Omental fat pad (tissue), 4 donors: Measurements from ENCODE around the gene KLF2. TPM values are rescaled to one million over a fixed set of nuclear protein-coding genes. Genes with fewer than 3 reads are reported as not detected.

Experiments used
- ATAC-seq: fragments of 150-250 bp; one replicate; pipeline ENCODE4 v1.9.1; 2016; ENCODE audit warnings: mild to moderate bottlenecking, moderate library complexity; ENCODE audit not compliant: low FRiP score
- DNase-seq: peaks from one replicate; pipeline ENCODE4 v3.0.0-alpha.2; 2019; ENCODE audit warnings: low spot score
- total RNA-seq, 4 donors: library from RNA; depleted of rRNA; stranded (reverse); fragments of >200 nt; gene quantifications; one replicate each; pipeline ENCODE4 v1.1.0, GENCODE V29; 2016
- TF ChIP-seq, protein P1 (sequence below), 3 donors: fragments of 450-650 bp; IDR thresholded peaks; one replicate each; pipeline ENCODE4 v1.5.1; 2016 to 2017; ENCODE audit warnings: antibody characterized with exemption in 3 of 3, mild to moderate bottlenecking in 3 of 3, moderate library complexity in 2 of 3

The KLF2 gene
- total RNA-seq, 4 donors from 2014 or later = 61.1 to 160 (median 85.9) TPM

DNA sequence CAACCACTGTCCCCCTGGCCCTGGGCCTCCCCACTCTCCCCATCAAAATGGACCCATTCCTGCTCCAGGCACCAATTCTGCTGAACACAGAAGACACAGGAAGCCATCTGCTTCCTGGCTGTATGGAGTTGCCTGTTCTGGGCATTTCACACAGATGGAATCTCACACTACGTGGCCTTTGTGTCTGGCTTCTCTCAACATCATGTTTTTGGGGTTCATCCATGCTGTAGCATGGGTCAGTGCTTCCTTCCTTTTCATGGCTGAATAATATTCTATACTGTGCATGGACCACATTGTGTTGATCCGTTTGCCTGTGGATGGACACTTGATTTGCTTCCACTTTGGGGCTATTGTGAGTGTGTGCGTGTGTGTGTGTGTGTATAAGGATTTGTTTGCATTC is 15.0 kb upstream of the KLF2 start:
- TF ChIP-seq, protein P1, sequence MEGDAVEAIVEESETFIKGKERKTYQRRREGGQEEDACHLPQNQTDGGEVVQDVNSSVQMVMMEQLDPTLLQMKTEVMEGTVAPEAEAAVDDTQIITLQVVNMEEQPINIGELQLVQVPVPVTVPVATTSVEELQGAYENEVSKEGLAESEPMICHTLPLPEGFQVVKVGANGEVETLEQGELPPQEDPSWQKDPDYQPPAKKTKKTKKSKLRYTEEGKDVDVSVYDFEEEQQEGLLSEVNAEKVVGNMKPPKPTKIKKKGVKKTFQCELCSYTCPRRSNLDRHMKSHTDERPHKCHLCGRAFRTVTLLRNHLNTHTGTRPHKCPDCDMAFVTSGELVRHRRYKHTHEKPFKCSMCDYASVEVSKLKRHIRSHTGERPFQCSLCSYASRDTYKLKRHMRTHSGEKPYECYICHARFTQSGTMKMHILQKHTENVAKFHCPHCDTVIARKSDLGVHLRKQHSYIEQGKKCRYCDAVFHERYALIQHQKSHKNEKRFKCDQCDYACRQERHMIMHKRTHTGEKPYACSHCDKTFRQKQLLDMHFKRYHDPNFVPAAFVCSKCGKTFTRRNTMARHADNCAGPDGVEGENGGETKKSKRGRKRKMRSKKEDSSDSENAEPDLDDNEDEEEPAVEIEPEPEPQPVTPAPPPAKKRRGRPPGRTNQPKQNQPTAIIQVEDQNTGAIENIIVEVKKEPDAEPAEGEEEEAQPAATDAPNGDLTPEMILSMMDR (IDR thresholded peaks at IDR 0.05) = no peak
- DNase-seq (no peak), ATAC-seq (no peak)

DNA sequence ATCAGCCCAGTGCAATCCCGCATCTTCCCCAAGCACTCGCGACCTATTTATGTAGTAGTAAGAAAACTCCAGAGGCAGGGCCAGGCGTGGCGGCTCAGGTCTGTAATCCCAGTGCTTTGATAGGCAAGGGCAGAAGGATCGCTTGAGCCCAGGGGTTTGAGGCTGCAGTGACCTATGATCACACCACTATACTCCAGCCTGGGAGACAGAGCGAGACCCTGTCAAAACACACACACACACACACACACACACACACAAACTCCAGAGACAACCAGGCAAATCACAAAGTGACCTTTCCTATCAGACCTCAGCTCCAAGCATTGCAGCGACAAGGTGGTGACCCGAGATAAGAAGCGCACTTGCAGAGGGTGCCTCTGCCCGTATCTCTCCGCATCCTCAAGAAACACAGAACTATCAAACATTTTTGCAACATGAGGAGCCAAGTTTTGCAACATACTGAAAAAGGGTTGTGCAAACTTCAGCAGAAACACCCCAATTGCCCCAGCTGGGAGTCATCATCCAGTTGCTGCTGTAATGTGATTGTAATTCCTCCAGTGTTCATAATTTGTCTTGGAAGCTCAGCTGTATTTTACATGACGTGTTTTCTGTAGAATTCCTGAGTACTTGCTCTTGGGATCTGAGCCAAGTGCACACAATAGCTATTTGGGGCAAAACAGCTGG is 8.7 kb upstream of the KLF2 start:
- DNase-seq = no peak
- peak; percentile 79 for ATAC-seq
- TF ChIP-seq, protein P1 (IDR thresholded peaks at IDR 0.05) = no peak

DNA sequence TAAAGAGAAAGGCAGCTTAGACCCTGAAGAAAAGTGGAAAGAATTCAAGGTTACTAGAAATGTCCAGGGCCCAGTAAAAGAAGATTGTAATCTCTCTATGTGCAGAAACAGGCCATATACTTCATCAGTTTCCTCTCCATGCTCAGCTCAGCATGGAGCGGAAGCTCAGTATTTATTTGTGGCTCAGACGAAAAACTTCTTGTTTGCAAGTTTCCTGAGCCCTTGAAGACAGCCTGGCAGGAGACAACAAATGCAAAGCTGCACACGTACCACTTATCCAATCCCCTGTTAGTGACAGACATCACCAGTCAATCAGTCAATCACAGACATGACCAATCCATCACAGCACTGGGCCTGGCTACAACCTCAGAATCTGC is 8.1 kb upstream of the KLF2 start:
- TF ChIP-seq, protein P1 (IDR thresholded peaks at IDR 0.05) = no peak
- DNase-seq (no peak), ATAC-seq (peak; percentile 6)

DNA sequence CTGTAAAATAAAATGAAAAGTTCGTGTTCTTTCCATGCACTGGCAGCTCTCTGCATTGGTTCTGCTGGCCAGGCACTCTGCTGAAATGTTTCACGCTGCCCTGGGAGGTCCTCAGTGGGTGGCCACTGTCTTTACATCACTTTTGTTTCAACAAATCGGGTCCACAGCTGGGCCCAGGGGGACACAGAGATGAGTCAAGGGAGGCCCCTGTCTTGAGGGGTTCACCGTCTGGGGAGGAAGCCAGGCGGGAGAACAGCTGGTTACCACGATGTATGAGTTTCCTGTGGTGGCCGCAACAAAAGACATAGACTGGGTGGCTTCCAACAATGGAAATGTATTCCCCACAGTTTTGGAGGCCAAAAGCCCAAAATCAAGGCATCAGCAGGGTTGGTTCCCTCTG is 5.1 kb upstream of the KLF2 start:
- DNase-seq (no peak), ATAC-seq (no peak)
- TF ChIP-seq, protein P1 (IDR thresholded peaks at IDR 0.05) = no peak

DNA sequence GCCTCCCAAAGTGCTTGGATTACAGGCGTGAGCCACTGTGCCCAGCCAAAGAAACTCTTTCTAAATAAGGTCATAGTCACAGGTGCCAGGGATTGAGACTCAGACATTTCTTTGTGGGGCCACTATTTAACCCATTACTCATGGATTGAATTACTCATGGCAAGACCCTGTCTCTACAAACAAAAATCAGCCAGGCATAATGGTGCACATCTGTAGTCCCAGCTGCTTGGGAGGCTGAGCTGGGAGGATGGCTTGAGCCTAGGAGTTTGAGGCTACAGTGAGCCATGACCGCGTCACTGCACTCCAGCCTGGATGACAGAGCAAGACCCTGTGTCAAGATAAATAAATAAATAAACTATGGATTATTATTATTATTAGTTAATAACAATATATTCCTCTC is 3.6 kb upstream of the KLF2 start:
- no peak for ATAC-seq
- TF ChIP-seq, protein P1 (IDR thresholded peaks at IDR 0.05) = no peak
- no peak for DNase-seq

DNA sequence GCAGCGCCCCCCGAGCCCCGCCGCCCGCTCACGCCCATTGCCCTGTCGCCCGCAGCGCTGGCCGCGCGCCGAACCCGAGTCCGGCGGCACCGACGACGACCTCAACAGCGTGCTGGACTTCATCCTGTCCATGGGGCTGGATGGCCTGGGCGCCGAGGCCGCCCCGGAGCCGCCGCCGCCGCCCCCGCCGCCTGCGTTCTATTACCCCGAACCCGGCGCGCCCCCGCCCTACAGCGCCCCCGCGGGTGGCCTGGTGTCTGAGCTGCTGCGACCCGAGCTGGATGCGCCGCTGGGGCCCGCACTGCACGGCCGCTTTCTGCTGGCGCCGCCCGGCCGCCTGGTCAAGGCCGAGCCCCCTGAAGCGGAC is 518 bp downstream of the KLF2 start:
- DNase-seq = no peak
- TF ChIP-seq, protein P1 (IDR thresholded peaks at IDR 0.05) = no peak
- ATAC-seq = no peak

DNA sequence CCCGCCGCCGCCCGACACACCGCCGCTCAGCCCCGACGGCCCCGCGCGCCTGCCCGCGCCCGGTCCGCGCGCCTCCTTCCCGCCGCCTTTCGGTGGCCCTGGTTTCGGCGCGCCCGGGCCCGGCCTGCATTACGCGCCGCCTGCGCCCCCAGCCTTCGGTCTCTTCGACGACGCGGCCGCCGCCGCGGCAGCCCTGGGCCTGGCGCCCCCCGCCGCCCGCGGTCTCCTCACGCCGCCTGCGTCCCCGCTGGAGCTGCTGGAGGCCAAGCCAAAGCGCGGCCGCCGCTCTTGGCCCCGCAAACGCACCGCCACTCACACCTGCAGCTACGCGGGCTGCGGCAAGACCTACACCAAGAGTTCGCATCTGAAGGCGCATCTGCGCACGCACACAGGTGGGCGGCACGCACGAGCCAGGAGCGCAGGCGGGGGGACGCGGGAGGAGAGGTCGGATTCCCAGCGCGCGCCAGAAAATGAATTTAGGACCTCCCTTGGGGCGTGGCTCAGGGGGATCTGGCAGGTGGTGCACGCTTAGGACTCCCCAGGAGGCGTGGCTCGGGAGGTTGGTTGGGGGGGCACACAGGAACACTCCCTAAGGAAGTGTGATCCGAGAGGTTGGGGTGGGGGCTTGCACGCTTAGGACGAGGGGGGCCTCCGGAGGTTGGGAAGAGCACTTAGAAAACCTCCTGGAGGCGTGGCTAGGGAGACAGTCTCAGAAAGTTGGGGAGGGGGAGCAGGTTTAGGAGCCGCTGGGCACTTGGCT is 1.2 kb downstream of the KLF2 start:
- TF ChIP-seq, protein P1 (IDR thresholded peaks at IDR 0.05) = no peak
- ATAC-seq (no peak), DNase-seq (no peak)
